OCI-LY1 (cell line): ENCODE data around the gene RERE.

Experiments
- H2AFZ ChIP-seq: fragments of 200-600 bp; sonication (generic), shearing (Covaris generic); 2 replicates; pipeline ENCODE4 v1.6.0; 2014; ENCODE audit warnings: antibody characterized with exemption, mild to moderate bottlenecking, low read length
- H3F3A ChIP-seq: fragments of 200-600 bp; sonication (generic), shearing (Covaris generic); 2 replicates; pipeline ENCODE4 v1.6.0; 2014; ENCODE audit warnings: mild to moderate bottlenecking, antibody characterized with exemption, low read length, moderate library complexity; ENCODE audit not compliant: insufficient read depth
- H3K27ac ChIP-seq: fragments of 200-600 bp; sonication (generic); 2 replicates; pipeline ENCODE4 v1.5.1; 2014; ENCODE audit warnings: low read length, mixed run types, mild to moderate bottlenecking, low read depth; ENCODE audit not compliant: poor library complexity, severe bottlenecking
- H3K27me3 ChIP-seq: fragments of 200-600 bp; sonication (generic); 2 replicates; pipeline ENCODE4 v1.6.0; 2014; ENCODE audit warnings: antibody characterized with exemption, mild to moderate bottlenecking, low read length, moderate library complexity; ENCODE audit not compliant: insufficient read depth
- H3K36me3 ChIP-seq: fragments of 200-600 bp; sonication (generic); 2 replicates; pipeline ENCODE4 v1.6.1; 2014; ENCODE audit warnings: mild to moderate bottlenecking, antibody characterized with exemption, low read length, moderate library complexity, mixed read lengths; ENCODE audit not compliant: insufficient read depth
- H3K4me1 ChIP-seq: fragments of 200-600 bp; sonication (generic); 2 replicates; pipeline ENCODE4 v1.5.1; 2014; ENCODE audit warnings: mild to moderate bottlenecking, low read length, moderate library complexity; ENCODE audit not compliant: insufficient read depth, severe bottlenecking
- H3K4me2 ChIP-seq: fragments of 200-600 bp; sonication (generic), shearing (Covaris generic); 2 replicates; pipeline ENCODE4 v1.6.1; 2014; ENCODE audit warnings: low read length
- H3K4me3 ChIP-seq: fragments of 200-600 bp; sonication (generic); 2 replicates; pipeline ENCODE4 v1.5.1; 2014; ENCODE audit warnings: low read length, low read depth, mild to moderate bottlenecking, mixed read lengths; ENCODE audit not compliant: poor library complexity, severe bottlenecking
- H3K79me2 ChIP-seq: fragments of 200-600 bp; shearing (Covaris generic); 2 replicates; pipeline ENCODE4 v1.6.1; 2016; ENCODE audit warnings: mixed run types, low read length, mixed read lengths; ENCODE audit not compliant: insufficient read depth
- H3K9ac ChIP-seq: fragments of 200-600 bp; sonication (generic), shearing (Covaris generic); 2 replicates; pipeline ENCODE4 v1.6.1; 2014; ENCODE audit warnings: mild to moderate bottlenecking, low read length, mixed read lengths
- H3K9me2 ChIP-seq: fragments of 200-600 bp; sonication (generic), shearing (Covaris generic); 2 replicates; pipeline ENCODE4 v1.6.1; 2014; ENCODE audit warnings: low read depth, mild to moderate bottlenecking, low read length, mixed read lengths
- H3K9me3 ChIP-seq: fragments of 200-600 bp; shearing (Covaris generic); 2 replicates; pipeline ENCODE4 v1.6.1; 2014; ENCODE audit warnings: low read length, mixed read lengths
- H4K20me1 ChIP-seq: fragments of 200-600 bp; sonication (generic), shearing (Covaris generic); 2 replicates; pipeline ENCODE4 v1.6.0; 2016; ENCODE audit warnings: mild to moderate bottlenecking, low read length; ENCODE audit not compliant: insufficient read depth
- EZH2 ChIP-seq: fragments of 200-600 bp; sonication (generic), shearing (Covaris generic); IDR thresholded peaks from 2 replicates; pipeline ENCODE4 v1.8.0; 2017; ENCODE audit warnings: borderline replicate concordance, mixed run types, mild to moderate bottlenecking, antibody characterized with exemption, low read length, moderate library complexity, mixed read lengths
- TF ChIP-seq, protein P1 (sequence below): fragments of 200-600 bp; sonication (generic), shearing (Covaris generic); IDR thresholded peaks from 2 replicates; pipeline ENCODE4 v1.5.1; 2017; ENCODE audit warnings: mild to moderate bottlenecking, antibody characterized with exemption, low read length, moderate library complexity, mixed read lengths

Gene RERE

DNA sequence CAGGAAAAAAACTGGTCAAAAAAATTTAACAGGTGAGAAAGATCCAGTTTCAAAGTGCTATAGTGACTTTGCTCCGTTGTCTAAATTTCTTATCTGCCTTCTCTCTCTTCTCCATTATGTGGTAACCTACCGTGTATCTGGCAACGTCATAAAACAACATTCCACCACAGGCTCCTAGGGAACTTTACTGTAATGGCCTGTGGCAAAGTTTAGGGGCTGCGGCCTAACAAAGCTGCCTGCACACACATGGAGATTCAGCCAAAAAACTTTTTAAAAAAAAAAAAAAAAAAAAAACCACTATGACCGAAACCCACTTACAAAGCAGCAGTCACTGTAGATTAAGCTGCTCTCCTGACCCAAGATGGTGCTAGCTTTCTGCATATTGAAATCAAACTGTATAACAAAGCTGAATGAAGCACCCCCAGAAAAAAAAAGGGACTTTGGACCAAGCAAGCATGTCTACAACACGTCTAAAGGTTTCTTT lies 296.9 kb downstream of the RERE start:
- H3F3A ChIP-seq: 0 out of 2 replicates have a peak, but pooled peaks cover 8% of the 10 kb centered on the region
- no peaks in the 10 kb centered on the region for H3K9me2 ChIP-seq
- H3K27ac ChIP-seq: peak overlapping the region; percentile 97
- H3K36me3 ChIP-seq: peaks cover 12% of the 10 kb centered on the region
- no peaks in the 10 kb centered on the region for H4K20me1 ChIP-seq
- H3K79me2 ChIP-seq: peaks cover 68% of the 10 kb centered on the region
- no peak overlapping the region for H2AFZ ChIP-seq
- H3K27me3 ChIP-seq: no peaks in the 10 kb centered on the region
- peaks cover 100% of the 10 kb centered on the region for H3K4me1 ChIP-seq
- TF ChIP-seq EZH2: no peak
- TF ChIP-seq, protein P1, sequence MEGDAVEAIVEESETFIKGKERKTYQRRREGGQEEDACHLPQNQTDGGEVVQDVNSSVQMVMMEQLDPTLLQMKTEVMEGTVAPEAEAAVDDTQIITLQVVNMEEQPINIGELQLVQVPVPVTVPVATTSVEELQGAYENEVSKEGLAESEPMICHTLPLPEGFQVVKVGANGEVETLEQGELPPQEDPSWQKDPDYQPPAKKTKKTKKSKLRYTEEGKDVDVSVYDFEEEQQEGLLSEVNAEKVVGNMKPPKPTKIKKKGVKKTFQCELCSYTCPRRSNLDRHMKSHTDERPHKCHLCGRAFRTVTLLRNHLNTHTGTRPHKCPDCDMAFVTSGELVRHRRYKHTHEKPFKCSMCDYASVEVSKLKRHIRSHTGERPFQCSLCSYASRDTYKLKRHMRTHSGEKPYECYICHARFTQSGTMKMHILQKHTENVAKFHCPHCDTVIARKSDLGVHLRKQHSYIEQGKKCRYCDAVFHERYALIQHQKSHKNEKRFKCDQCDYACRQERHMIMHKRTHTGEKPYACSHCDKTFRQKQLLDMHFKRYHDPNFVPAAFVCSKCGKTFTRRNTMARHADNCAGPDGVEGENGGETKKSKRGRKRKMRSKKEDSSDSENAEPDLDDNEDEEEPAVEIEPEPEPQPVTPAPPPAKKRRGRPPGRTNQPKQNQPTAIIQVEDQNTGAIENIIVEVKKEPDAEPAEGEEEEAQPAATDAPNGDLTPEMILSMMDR: no peak
- H3K4me3 ChIP-seq: peak overlapping the region; percentile 36
- peak overlapping the region; percentile 62 for H3K4me2 ChIP-seq
- peak overlapping the region; percentile 60 for H3K9ac ChIP-seq
- no peaks in the 10 kb centered on the region for H3K9me3 ChIP-seq

DNA sequence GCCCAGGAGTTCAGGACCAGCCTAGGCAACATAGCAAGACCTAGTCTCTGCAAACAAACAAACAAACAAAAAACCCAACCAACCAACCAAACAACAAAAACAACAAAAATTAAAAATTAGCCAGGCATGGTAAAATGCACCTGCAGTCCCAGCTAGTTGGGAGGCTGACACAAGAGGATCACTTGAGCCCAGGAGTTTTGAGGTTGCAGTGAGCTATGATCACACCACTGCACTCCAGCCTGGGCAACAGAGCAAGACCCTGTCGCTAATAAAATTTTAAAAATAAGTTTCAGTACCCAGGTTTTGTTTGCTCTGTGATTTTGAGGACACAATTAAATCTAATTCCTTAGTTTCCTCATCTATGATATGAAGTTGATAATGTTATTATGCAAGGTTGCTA lies 298.3 kb downstream of the RERE start:
- H3F3A ChIP-seq: 0 out of 2 replicates have a peak, but pooled peaks cover 4% of the 10 kb centered on the region
- H3K79me2 ChIP-seq: peaks cover 70% of the 10 kb centered on the region
- no peaks in the 10 kb centered on the region for H4K20me1 ChIP-seq

DNA sequence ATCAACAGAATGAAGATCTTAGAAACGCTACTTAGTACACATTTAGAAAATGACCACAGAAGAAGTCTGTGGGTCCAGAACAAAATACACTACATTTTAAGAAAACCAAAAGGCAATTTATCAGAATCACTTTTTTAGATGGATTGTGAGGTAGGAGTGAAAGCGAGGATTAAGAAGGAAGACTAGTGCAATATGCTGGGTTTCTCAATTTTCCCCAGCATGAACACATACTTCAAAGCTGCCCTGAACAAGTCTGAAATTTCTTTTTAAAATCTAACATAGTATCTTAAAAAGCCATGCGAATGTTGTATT lies 299.0 kb downstream of the RERE start:
- Histone ChIP-seq H3K79me2 (peaks cover 66% of the 10 kb centered on the region), H3K36me3 (peaks cover 12% of the 10 kb centered on the region), H3K27me3 (no peaks in the 10 kb centered on the region), H3K9ac (peak overlapping the region; percentile 41; the same call in 1 of the 2 replicates), H3K4me2 (peak overlapping the region; percentile 60), H3K4me3 (peak overlapping the region; percentile 39), H2AFZ (no peak overlapping the region), H4K20me1 (no peaks in the 10 kb centered on the region), H3K9me3 (no peaks in the 10 kb centered on the region), H3K27ac (peak overlapping the region; percentile 97), H3K9me2 (no peaks in the 10 kb centered on the region), H3K4me1 (peaks cover 100% of the 10 kb centered on the region), H3F3A (0 out of 2 replicates have a peak, but pooled peaks cover 4% of the 10 kb centered on the region)
- TF ChIP-seq, protein P1: no peak
- no peak for TF ChIP-seq EZH2

More for the DNA sequence above, 298.3 kb downstream of the RERE start:
- Histone ChIP-seq H3K27me3 (no peaks in the 10 kb centered on the region), H3K9me2 (no peaks in the 10 kb centered on the region), H3K27ac (peak overlapping the region; percentile 97), H3K36me3 (peaks cover 12% of the 10 kb centered on the region), H3K4me2 (peak overlapping the region; percentile 62; the same call in 1 of the 2 replicates), H3K4me3 (no peak overlapping the region), H3K9me3 (no peaks in the 10 kb centered on the region), H3K9ac (peak overlapping the region; percentile 41; the same call in 1 of the 2 replicates), H3K4me1 (peaks cover 100% of the 10 kb centered on the region), H2AFZ (no peak overlapping the region)
- no peak for TF ChIP-seq EZH2
- TF ChIP-seq, protein P1: no peak
